ENCODE data around the gene ZNF277. TPM values are rescaled to one million over a fixed set of nuclear protein-coding genes. Genes with fewer than 3 reads are reported as not detected.

The ZNF277 gene
- total RNA-seq, 1 experiment from 2014 or later, result 13.1 TPM

GRCh38 chr7:112357136-112357535 is 150.6 kb downstream of the ZNF277 start:
- no peak overlapping the region for H4K5ac ChIP-seq (ENCODE audit: insufficient read length, low read depth, low read length)
- no peaks in the 10 kb centered on the region; a peak in 1 of 7 replicates for H3K36me3 Mint-ChIP-seq (ENCODE audit: insufficient read depth in 1 of 3, low read depth in 3 of 3)
- no peaks in the 10 kb centered on the region for H3K27me3 ChIP-seq (ENCODE audit: insufficient read depth, low read length)
- H3K4me3 Mint-ChIP-seq, result no peak overlapping the region
- H3K56ac ChIP-seq (ENCODE audit: insufficient read length, low read depth, low read length), result no peak overlapping the region
- H2AFZ ChIP-seq (ENCODE audit: low read length), result no peak overlapping the region
- H3K23ac ChIP-seq (ENCODE audit: insufficient read length, low read depth, low read length), result no peak overlapping the region
- no peak overlapping the region for H2BK5ac ChIP-seq (ENCODE audit: insufficient read length, low read length)
- H3K27ac Mint-ChIP-seq, result no peak overlapping the region
- peak; percentile 40 for TF ChIP-seq CTCF (conservative IDR thresholded peaks at IDR 0.05)
- no peak overlapping the region for H3K14ac ChIP-seq (ENCODE audit: insufficient read depth, low read length)
- H3K23me2 ChIP-seq (ENCODE audit: insufficient read length, low read depth, low read length, poor library complexity, severe bottlenecking), result no peaks in the 10 kb centered on the region
- no peaks in the 10 kb centered on the region for H3K9me3 ChIP-seq (ENCODE audit: control insufficient read depth, low read depth, low read length)
- no CpG with 5 or more reads among the region's 4 CpGs for WGBS (ENCODE audit: extremely low coverage, insufficient read length, low lambda C conversion rate)
- no peaks in the 10 kb centered on the region for H3K4me1 ChIP-seq (ENCODE audit: insufficient read depth, low read length)
- no peak overlapping the region for H2AK5ac ChIP-seq (ENCODE audit: insufficient read length, low read length)
- no peak overlapping the region for H3K4me2 ChIP-seq (ENCODE audit: insufficient read depth, insufficient read length, low read length)
- H2BK120ac ChIP-seq (ENCODE audit: low read depth, low read length, poor library complexity, severe bottlenecking), result no peak overlapping the region
- H3K79me2 ChIP-seq (ENCODE audit: insufficient read depth, low read length), result no peaks in the 10 kb centered on the region
- no peak overlapping the region for H3K9ac ChIP-seq (ENCODE audit: extremely low read depth, insufficient read length, low read length)
- no peak overlapping the region for H4K8ac ChIP-seq (replicated peaks; ENCODE audit: insufficient read length, low read depth, low read length)
- H3T11ph ChIP-seq (ENCODE audit: low read length), result no peak overlapping the region
- H4K91ac ChIP-seq (ENCODE audit: insufficient read length, low read depth, low read length), result no peak overlapping the region
- H2BK12ac ChIP-seq (ENCODE audit: insufficient read length, low read depth, low read length), result no peak overlapping the region
- no peak overlapping the region for H2BK20ac ChIP-seq (ENCODE audit: low read depth, low read length, poor library complexity, severe bottlenecking)
- H3K79me1 ChIP-seq (ENCODE audit: insufficient read depth, low read depth, low read length, poor library complexity, severe bottlenecking), result no peaks in the 10 kb centered on the region
- H3K27me3 Mint-ChIP-seq (ENCODE audit: low read depth), result no peaks in the 10 kb centered on the region
- H3K4ac ChIP-seq (ENCODE audit: low read depth, low read length), result no peak overlapping the region
- no peak overlapping the region for H3K18ac ChIP-seq (ENCODE audit: insufficient read length, low read depth, low read length)
- DNase-seq, result peak; percentile 46
- no peak overlapping the region for H3K27ac ChIP-seq (ENCODE audit: insufficient read length, low read depth, low read length)
- H3K9me3 Mint-ChIP-seq, result peaks cover 0 to 2% of the 10 kb centered on the region in 2 experiments; a peak in 1 of 5 replicates
- H3K4me1 Mint-ChIP-seq, result peaks cover under 1% of the 10 kb centered on the region in 2 experiments; a peak in 3 of 4 replicates
- H4K20me1 ChIP-seq (ENCODE audit: control insufficient read depth, insufficient read depth, insufficient read length), result no peaks in the 10 kb centered on the region
- no peak overlapping the region for H2BK15ac ChIP-seq (ENCODE audit: low read depth, low read length)

Measured in H9 (cell line).